PC-3 (cell line): ENCODE data around the gene TRABD2B. TPM values are rescaled to one million over a fixed set of nuclear protein-coding genes. Genes with fewer than 3 reads are reported as not detected.

Experiments
- ATAC-seq: fragments of 200-7000 bp; cut with Tn5 transposase; 2 replicates; pipeline ENCODE4 v1.9.1; 2020; ENCODE audit warnings: mild to moderate bottlenecking, moderate library complexity
- BruUV-seq: library from RNA; stranded (reverse); fragments of 400-500 nt; replicated peaks from 2 replicates; lab custom pipeline; 2021; lab: Mats Ljungman, UMichigan
- CTCF ChIA-PET: fragments of 300-600 bp; sonication (Branson Sonifier 250); formaldehyde crosslinking; loops from one replicate; lab custom pipeline; 2022; ENCODE audit warnings: antibody characterized with exemption; lab: Charles Lee
- POLR2A ChIA-PET: fragments of 300-600 bp; sonication (Branson Sonifier 250); formaldehyde crosslinking; loops from one replicate; lab custom pipeline; 2022; ENCODE audit warnings: antibody characterized with exemption; ENCODE audit not compliant: unreplicated experiment; lab: Charles Lee
- DNase-seq: peaks from one replicate; pipeline ENCODE4 v3.0.0-alpha.2; 2015
- H2AFZ ChIP-seq: fragments of 300-600 bp; sonication (generic); 2 replicates; pipeline ENCODE4 v1.6.0; 2016; ENCODE audit warnings: antibody characterized with exemption, low read length
- H3F3A ChIP-seq: fragments of 300-600 bp; sonication (generic); one replicate; pipeline ENCODE4 v1.6.0; 2017; ENCODE audit warnings: antibody characterized with exemption, low read length, control low read depth, mild to moderate bottlenecking; ENCODE audit not compliant: unreplicated experiment
- H3K27ac ChIP-seq: fragments of 300-600 bp; sonication (generic); 2 replicates; pipeline ENCODE4 v1.5.1; 2016; ENCODE audit warnings: mild to moderate bottlenecking, low read length
- H3K27me3 ChIP-seq: fragments of 300-600 bp; sonication (generic); 2 replicates; pipeline ENCODE4 v1.6.1; 2016; ENCODE audit warnings: low read length, mixed read lengths
- H3K36me3 ChIP-seq: fragments of 300-600 bp; sonication (generic); 2 replicates; pipeline ENCODE4 v1.6.1; 2016; ENCODE audit warnings: low read depth, mixed run types, low read length, mixed read lengths
- H3K4me1 ChIP-seq: fragments of 300-600 bp; sonication (generic); 2 replicates; pipeline ENCODE4 v1.5.1; 2016; ENCODE audit warnings: low read length; ENCODE audit not compliant: insufficient read depth
- H3K4me2 ChIP-seq: fragments of 300-600 bp; sonication (generic); 2 replicates; pipeline ENCODE4 v1.6.0; 2016; ENCODE audit warnings: low read length
- H3K4me3 ChIP-seq: fragments of 300-600 bp; sonication (generic); 2 replicates; pipeline ENCODE4 v1.5.1; 2016; ENCODE audit warnings: mild to moderate bottlenecking, low read length, mixed read lengths
- H3K79me2 ChIP-seq: fragments of 300-600 bp; sonication (generic); 2 replicates; pipeline ENCODE4 v1.6.1; 2017; ENCODE audit warnings: low read length, mixed read lengths
- H3K9ac ChIP-seq: fragments of 300-600 bp; sonication (generic); 2 replicates; pipeline ENCODE4 v1.6.0; 2016; ENCODE audit warnings: mild to moderate bottlenecking, low read length
- H3K9me2 ChIP-seq: fragments of 300-600 bp; sonication (generic); replicated peaks from 2 replicates; pipeline ENCODE4 v1.6.1; 2016; ENCODE audit warnings: mixed run types, low read length, mixed read lengths
- H3K9me3 ChIP-seq: fragments of 300-600 bp; sonication (generic); 2 replicates; pipeline ENCODE4 v1.6.1; 2016; ENCODE audit warnings: low read length, mixed read lengths
- H4K20me1 ChIP-seq: fragments of 300-600 bp; sonication (generic); 2 replicates; pipeline ENCODE4 v1.6.1; 2016; ENCODE audit warnings: low read length, mixed read lengths
- CTCF ChIP-seq: fragments of 300-600 bp; sonication (generic); conservative IDR thresholded peaks from 2 replicates; pipeline ENCODE4 v1.5.1; 2017; ENCODE audit warnings: antibody characterized with exemption, low read depth, mild to moderate bottlenecking, low read length
- EZH2 ChIP-seq: fragments of 300-600 bp; sonication (generic); IDR thresholded peaks from one replicate; pipeline ENCODE4 v1.6.1; 2017; ENCODE audit warnings: antibody characterized with exemption, mild to moderate bottlenecking, low read length; ENCODE audit not compliant: unreplicated experiment
- EZH2phosphoT487 ChIP-seq: fragments of 300-600 bp; sonication (generic); IDR thresholded peaks from 2 replicates; pipeline ENCODE4 v1.6.1; 2018; ENCODE audit warnings: mild to moderate bottlenecking, antibody characterized with exemption, low read length, borderline replicate concordance
- intact Hi-C: fragments of 100-400 bp; cut with micrococcal nuclease; formaldehyde crosslinking; loops from 2 replicates; pipeline ENCODE4 v1.9.0; 2023
- total RNA-seq: library from RNA; depleted of rRNA; stranded (reverse); fragments of >200 nt; gene quantifications from 2 replicates; pipeline ENCODE4 v1.2.3, GENCODE V29; 2014

Gene TRABD2B
- total RNA-seq, 1 experiment from 2014 or later, result 0.44 TPM

GRCh38 chr1:48006264-48006663 is 9.1 kb upstream of the TRABD2B start:
- Histone ChIP-seq H3K4me3 (no peak overlapping the region), H3K9me3 (no peaks in the 10 kb centered on the region), H3K4me2 (no peak overlapping the region), H3K9me2 (no peaks in the 10 kb centered on the region), H2AFZ (no peak overlapping the region), H3K79me2 (no peaks in the 10 kb centered on the region), H3K27ac (no peak overlapping the region), H3K4me1 (peaks cover 3% of the 10 kb centered on the region; the same call in 1 of the 2 replicates), H3F3A (no peaks in the 10 kb centered on the region), H4K20me1 (no peaks in the 10 kb centered on the region), H3K9ac (no peak overlapping the region), H3K36me3 (no peaks in the 10 kb centered on the region), H3K27me3 (no peaks in the 10 kb centered on the region)
- intact Hi-C loops, result loop anchor here (2.0 kb wide), 1 partner anchor 55 kb away; no protein-coding TSS in a partner anchor
- no TSS peak for BruUV-seq
- POLR2A ChIA-PET, result no interaction called here
- CTCF ChIA-PET, result no interaction called here
- peak; percentile 53 for ATAC-seq
- TF ChIP-seq CTCF (no peak), EZH2phosphoT487 (no peak), EZH2 (no peak)
- DNase-seq, result peak; percentile 42

GRCh38 chr1:48005253-48006117 is 8.3 kb upstream of the TRABD2B start:
- DNase-seq, result no peak
- no peaks in the 10 kb centered on the region for H3F3A ChIP-seq
- ChIA-PET POLR2A (no interaction called here), CTCF (no interaction called here)
- no TSS peak for BruUV-seq
- TF ChIP-seq EZH2 (no peak), CTCF (no peak), EZH2phosphoT487 (no peak)
- no peaks in the 10 kb centered on the region for H3K36me3 ChIP-seq
- intact Hi-C loops, result loop anchor here (2.0 kb wide), 1 partner anchor 55 kb away; no protein-coding TSS in a partner anchor
- no peak overlapping the region for H2AFZ ChIP-seq
- H3K4me1 ChIP-seq, result peaks cover 3% of the 10 kb centered on the region; the same call in 1 of the 2 replicates
- no peaks in the 10 kb centered on the region for H3K79me2 ChIP-seq
- no peak overlapping the region for H3K4me2 ChIP-seq
- no peaks in the 10 kb centered on the region for H3K9me3 ChIP-seq
- H4K20me1 ChIP-seq, result no peaks in the 10 kb centered on the region
- no peak overlapping the region for H3K4me3 ChIP-seq
- no peaks in the 10 kb centered on the region for H3K9me2 ChIP-seq
- no peaks in the 10 kb centered on the region for H3K27me3 ChIP-seq
- no peak overlapping the region for H3K9ac ChIP-seq
- no peak for ATAC-seq
- no peak overlapping the region for H3K27ac ChIP-seq
